ENCODE results near the gene LHFPL2.

LHFPL2 gene

GRCh38 chr5:78666041-78666444 lies 17.5 kb upstream of the LHFPL2 start:
- no peak for DNase-seq (ENCODE audit: low spot score)

GRCh38 chr5:78665534-78665933 lies 17.0 kb upstream of the LHFPL2 start:
- no peak for DNase-seq (ENCODE audit: low spot score)

DNA sequence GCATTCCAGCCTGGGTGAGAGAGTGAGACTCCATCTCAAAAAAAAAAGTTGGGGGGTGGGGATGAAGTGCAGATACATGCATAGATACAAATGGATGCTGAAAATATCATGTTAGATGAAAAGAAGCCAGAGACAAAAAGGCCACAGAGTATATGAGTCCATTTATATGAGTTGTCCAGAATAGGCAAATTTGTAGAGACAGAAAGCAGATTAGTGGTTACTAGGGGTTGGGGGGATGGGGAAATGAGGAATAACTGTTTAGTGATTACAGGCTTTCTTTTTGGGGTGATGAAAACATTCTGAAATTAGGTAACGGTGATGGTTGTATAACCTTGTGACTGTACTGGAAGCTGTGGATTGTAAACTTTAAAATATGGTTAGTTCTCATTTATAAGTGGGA lies 13.8 kb upstream of the LHFPL2 start:
- no peak for DNase-seq (ENCODE audit: low spot score)

DNA sequence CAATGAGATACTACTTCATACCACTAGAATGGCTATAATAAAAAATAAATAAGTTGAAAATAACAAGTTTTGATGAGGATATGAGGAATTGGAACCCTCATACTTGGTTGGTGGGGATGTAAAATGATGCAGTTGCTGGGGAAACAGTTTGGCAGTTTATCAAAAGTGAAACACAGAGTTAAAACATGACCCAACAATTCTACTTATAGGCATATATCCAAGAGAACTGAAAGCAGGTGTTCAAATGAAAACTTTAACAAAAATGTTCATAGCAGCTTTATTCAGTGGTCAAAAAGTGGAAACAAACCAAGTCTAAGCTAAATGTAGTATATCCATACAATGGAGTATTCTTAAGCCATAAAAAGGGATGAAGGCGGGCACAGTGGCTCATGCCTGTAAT lies 13.1 kb upstream of the LHFPL2 start:
- DNase-seq (ENCODE audit: low spot score) = no peak

DNA sequence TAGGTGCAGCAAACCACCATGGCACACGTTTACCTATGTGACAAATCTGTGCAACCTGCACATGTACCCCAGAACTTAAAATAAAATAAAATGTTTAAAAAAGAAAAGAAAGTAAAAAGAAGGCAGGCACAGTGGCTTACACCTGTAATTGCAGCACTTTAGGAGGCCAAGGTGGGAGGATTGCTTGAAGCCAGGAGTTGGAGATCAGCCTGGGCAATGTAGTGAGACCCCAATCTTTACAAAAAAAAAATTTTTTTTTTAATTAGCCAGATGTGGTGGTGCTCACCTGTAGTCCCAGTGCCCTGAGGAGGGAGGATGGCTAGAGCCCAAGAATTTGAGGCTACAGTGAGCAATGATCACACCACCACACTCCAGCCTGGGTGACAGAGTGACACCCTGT lies 12.5 kb upstream of the LHFPL2 start:
- DNase-seq (ENCODE audit: low spot score) = no peak

DNA sequence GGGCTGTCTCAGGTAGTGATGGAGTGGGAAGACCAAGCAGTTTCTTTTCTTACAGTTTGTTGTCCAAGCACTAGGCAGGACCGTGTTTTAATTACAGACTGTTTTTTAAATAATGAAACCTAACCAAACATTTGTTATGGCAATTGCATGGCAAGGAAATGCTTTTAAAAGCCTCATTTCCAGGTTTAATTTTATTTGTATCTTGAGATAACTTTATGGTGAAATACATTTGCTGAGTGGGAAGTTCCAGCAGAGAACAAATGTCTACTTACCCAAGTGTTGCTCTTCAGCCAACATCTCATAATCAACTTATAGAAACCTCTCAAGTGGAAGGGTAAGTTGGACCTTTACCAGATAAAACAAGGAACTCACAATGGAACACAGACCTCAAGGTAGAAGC lies 11.8 kb upstream of the LHFPL2 start:
- DNase-seq (ENCODE audit: low spot score) = no peak

DNA sequence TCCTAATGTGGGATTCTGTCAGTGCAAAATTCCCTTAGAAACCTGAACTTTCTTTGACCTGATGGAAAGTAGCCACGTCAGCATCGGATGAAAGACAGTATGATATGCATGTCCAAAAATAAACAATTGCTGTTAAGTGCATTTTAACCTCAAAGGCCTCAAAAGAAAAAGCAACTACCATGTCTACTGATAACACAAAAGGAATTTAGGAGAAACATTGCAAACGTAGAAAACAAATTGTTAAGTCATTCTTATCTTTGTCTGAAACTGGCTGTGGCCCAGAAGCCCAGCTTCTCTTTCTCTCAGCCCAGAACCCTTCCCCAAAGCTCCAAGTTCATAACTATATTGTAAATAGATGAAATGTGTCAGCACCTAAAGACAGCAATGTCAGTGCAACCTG lies 11.1 kb upstream of the LHFPL2 start:
- no peak for DNase-seq (ENCODE audit: low spot score)

GRCh38 chr5:78659114-78659513 lies 10.5 kb upstream of the LHFPL2 start:
- DNase-seq (ENCODE audit: low spot score) = no peak

- DNase-seq (ENCODE audit: low spot score) = no peak
Observed at GRCh38 chr5:78657201-78657600, 8.6 kb upstream of the LHFPL2 start.

- no peak for DNase-seq (ENCODE audit: low spot score)
Observed at GRCh38 chr5:78655746-78656290, 7.2 kb upstream of the LHFPL2 start.

DNA sequence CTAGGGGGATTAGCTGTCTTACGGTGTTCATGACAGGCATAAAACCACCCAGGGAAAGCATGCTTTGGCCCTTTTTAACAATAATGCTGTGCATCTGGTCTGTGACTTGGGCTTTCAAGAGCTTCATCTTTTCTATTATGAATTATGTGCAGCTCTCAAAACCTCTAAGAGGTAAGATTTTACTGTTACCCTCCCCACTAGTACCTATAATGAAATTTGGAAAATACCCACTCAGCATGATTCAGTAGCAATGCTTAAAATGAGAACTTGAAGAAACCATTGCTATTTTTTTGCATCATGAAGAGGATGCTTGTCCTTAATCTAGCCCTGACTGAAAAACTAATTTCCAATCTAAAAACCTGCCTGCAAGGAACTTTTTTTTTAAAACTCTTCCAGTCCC lies 5.8 kb upstream of the LHFPL2 start:
- no peak for DNase-seq (ENCODE audit: low spot score)

- no peak for DNase-seq (ENCODE audit: low spot score)
Observed at GRCh38 chr5:78653681-78654366, 5.3 kb upstream of the LHFPL2 start.

DNA sequence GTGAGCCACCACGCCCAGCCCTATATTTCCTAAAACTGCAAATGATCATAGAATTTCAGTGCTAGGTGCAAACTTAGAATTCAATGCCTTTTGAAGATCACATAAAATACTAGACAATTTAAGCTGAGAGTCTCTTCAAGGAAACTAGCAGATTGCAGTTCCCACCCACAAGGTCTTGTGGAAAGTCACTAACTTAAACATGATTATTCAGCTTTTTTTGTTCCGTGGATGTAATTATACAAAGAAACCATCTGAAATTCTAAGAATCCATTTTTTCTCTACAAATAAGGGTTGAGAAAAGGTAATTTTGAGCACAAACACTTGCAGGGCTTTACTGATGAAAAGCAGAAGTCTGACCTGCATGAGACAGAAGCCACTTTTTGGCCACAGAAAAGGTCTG lies 4.5 kb upstream of the LHFPL2 start:
- no peak for DNase-seq (ENCODE audit: low spot score)

- DNase-seq (ENCODE audit: low spot score) = no peak
Observed at GRCh38 chr5:78651468-78651867, 2.9 kb upstream of the LHFPL2 start.

DNA sequence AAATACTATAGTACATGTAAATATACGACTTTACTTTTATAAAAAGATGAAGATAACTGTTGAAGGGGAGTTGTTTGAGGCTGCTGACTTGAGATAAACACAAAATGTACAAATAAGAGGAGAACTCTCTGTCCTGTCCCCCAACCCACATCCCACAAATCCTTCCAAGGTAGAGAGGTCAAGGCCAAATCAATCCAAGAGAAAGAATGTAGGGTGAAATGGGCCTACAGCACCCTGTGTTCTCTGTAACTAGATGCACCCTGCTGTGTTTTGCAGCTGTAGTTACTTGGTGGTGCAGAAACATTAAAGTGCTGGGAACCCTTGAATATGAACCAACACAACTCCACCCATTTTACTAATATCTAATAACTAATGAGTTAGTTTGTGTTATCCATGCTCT lies 2.0 kb upstream of the LHFPL2 start:
- no peak for DNase-seq (ENCODE audit: low spot score)

DNA sequence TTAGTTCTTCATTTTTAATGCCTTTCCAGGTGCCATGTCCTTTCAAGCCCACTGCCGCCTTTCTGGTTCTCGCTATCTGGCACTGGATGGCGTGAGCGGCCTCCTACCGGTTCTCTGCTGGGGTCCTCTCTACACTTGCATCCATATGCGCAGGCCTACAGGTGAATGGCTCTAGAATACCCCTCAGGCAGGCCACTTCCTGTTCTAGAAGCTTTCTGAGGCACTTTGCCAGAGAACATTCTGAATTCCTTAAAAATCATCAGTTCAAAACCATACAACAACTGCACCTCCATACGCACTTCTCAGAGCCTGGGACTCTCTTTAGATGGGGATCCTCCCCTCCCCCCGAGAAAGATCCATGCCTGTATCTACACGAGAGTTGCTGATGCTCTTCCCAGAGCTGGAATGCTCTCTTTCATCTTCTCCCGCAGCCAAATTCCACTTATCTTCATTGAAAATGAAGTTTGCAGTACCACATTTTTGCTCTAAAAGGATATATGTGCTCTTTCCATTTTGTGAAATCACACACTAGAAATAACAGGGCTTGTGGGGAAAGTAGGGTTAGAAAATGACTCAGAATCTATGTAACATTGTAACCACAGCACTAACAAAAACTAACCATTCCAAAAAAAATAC lies 1.4 kb upstream of the LHFPL2 start:
- DNase-seq (ENCODE audit: low spot score) = no peak

DNA sequence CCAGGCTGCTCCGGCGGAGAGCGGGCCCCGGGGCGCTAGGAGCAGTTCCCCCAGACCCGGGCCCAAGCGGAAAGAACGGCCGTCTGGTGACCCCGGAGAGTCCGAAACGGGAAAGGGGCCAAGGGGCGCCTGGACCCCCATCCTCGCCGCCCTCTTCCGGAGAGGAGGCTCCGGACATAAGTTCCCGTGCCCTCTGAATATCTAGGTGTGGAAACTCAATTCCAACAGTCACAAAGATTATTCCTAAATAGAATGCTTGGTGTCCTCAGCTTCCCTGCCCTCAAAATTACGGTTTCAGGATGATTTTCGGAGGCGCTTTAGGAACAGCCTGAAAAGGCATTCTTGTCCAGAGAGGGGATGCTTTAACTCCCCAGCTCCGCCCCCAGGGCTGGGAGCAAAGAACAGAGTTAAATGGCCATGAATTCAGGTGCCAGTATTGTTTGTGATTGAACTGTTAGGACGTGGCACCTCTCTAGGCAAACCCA lies 681 bp upstream of the LHFPL2 start:
- no peak for DNase-seq (ENCODE audit: low spot score)

GRCh38 chr5:78647838-78648358 lies 674 bp downstream of the LHFPL2 start:
- DNase-seq (ENCODE audit: low spot score) = peak; percentile 57

- no peak for DNase-seq (ENCODE audit: low spot score)
Observed at GRCh38 chr5:78647351-78647818, 1.2 kb downstream of the LHFPL2 start.

GRCh38 chr5:78644741-78645300 lies 3.8 kb downstream of the LHFPL2 start:
- DNase-seq (ENCODE audit: low spot score) = no peak

GRCh38 chr5:78644129-78644528 lies 4.4 kb downstream of the LHFPL2 start:
- DNase-seq (ENCODE audit: low spot score) = no peak

- no peak for DNase-seq (ENCODE audit: low spot score)
Observed at GRCh38 chr5:78642701-78643100, 5.9 kb downstream of the LHFPL2 start.
